Endothelial cell of umbilical vein (primary cell): Measurements from ENCODE around the gene GATD1.

Source experiments
- EZH2 ChIP-seq: IDR thresholded peaks from 2 replicates; pipeline ENCODE4 v1.6.1; 2012; ENCODE audit warnings: borderline replicate concordance, low read depth, mild to moderate bottlenecking, moderate library complexity, low read length, inconsistent platforms; ENCODE audit not compliant: severe bottlenecking
- POLR2A ChIP-seq: IDR thresholded peaks from 2 replicates; pipeline ENCODE4 v1.6.1; 2012; ENCODE audit warnings: low read depth, mild to moderate bottlenecking, control low read depth, low read length
- TF ChIP-seq, protein P1 (sequence below), 2 donors: IDR thresholded peaks; 1 replicate in 1 of 2; 2 replicates in 1 of 2; pipeline ENCODE4 v1.5.1; 2011; ENCODE audit warnings: low read length in 2 of 2, mild to moderate bottlenecking in 2 of 2, moderate library complexity in 2 of 2, control low read depth in 1 of 2, inconsistent platforms in 1 of 2, low read depth in 1 of 2; ENCODE audit not compliant: insufficient read depth in 1 of 2; ENCODE audit errors: extremely low read depth in 1 of 2

- TF ChIP-seq, protein P1, sequence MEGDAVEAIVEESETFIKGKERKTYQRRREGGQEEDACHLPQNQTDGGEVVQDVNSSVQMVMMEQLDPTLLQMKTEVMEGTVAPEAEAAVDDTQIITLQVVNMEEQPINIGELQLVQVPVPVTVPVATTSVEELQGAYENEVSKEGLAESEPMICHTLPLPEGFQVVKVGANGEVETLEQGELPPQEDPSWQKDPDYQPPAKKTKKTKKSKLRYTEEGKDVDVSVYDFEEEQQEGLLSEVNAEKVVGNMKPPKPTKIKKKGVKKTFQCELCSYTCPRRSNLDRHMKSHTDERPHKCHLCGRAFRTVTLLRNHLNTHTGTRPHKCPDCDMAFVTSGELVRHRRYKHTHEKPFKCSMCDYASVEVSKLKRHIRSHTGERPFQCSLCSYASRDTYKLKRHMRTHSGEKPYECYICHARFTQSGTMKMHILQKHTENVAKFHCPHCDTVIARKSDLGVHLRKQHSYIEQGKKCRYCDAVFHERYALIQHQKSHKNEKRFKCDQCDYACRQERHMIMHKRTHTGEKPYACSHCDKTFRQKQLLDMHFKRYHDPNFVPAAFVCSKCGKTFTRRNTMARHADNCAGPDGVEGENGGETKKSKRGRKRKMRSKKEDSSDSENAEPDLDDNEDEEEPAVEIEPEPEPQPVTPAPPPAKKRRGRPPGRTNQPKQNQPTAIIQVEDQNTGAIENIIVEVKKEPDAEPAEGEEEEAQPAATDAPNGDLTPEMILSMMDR (IDR thresholded peaks at IDR 0.05; ENCODE audit: extremely low read depth in 1 of 2, insufficient read depth in 1 of 2, low read depth in 1 of 2, low read length in 2 of 2), result no peak
- no peak for TF ChIP-seq POLR2A
- TF ChIP-seq EZH2, result no peak
Observed at GRCh38 chr11:825366-826226, 48.3 kb upstream of the GATD1 start.
